HG03025 (cell line): Measurements from ENCODE around the gene ARHGAP12.

Experiments
- ATAC-seq: cut with Tn5 transposase; IDR thresholded peaks from one replicate; pipeline ENCODE4 v1.9.1; 2021; ENCODE audit warnings: mild to moderate bottlenecking, moderate library complexity; ENCODE audit not compliant: unreplicated experiment, low FRiP score

Gene ARHGAP12

DNA sequence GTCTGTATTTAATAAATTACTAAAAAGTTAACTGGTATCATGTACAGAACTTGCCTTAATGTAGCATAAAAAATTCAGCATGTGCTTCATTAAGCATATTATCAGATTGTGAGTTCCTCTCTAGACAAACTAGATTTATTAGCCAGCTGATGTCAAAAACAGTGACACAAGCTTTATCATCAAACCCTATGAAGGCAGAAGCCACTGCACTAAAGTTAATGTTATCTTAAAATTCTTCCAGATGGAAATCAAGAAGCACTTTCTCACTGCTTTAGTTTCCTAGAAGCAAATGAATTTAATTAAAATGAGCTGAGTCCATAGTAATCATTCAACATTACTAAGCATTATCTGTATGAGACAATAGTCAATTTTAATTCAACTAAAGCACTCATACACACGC, 96.4 kb downstream of the ARHGAP12 start:
- no peak for ATAC-seq

DNA sequence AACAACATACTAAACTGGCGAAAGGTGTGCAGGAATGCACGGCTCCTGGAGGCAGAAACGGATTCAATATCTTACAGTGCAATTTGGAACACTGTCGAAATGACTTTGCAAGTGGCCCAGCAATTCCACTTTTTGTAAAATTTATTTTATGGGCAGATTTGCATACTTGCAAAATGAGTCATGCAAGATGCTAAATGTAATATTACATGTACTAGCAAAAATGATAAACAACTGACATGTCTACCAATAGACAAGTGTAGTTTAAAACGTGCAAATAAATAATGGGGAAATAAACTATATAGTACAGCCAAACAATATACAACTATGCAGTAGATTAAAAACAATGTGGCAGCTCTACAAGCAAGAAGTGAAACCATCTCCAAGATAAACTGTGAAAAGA, 97.7 kb downstream of the ARHGAP12 start:
- ATAC-seq = no peak

DNA sequence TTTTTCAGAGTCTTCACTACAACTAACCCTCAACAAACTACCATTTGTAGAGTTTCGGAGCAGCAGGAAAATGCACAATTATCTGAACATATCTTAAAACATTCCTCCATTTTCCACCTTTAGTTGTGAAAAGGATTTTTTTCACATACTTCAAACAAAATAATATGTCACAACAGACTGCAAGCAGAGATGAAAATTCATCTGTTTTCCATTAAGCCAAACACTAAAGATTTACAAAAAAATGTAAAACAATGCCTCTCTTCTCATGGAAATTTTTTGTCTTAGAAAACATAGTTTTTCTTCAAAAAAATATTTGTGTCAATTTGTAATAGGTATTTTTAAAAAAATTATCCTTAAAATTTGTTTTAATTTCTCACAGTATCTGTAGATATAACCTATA, 98.9 kb downstream of the ARHGAP12 start:
- ATAC-seq = no peak

DNA sequence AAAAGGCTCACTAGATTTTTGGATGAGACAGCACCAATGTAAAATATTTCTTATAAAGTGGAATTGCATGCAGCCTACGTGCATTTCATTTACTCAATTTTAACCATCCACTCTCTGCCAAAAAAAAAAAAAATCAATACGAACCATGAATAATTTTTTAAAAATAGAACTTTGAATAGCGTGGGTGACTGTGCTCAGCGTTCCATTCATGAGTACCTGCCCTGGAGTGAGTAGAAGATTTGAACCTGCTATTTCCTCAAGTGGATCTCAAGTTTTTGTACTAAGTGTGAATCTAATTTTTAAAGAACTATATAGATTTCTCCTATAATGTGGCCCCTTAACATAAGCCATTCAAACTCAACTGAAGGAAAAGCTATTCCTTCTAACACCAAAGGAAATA, 105.3 kb downstream of the ARHGAP12 start:
- no peak for ATAC-seq

DNA sequence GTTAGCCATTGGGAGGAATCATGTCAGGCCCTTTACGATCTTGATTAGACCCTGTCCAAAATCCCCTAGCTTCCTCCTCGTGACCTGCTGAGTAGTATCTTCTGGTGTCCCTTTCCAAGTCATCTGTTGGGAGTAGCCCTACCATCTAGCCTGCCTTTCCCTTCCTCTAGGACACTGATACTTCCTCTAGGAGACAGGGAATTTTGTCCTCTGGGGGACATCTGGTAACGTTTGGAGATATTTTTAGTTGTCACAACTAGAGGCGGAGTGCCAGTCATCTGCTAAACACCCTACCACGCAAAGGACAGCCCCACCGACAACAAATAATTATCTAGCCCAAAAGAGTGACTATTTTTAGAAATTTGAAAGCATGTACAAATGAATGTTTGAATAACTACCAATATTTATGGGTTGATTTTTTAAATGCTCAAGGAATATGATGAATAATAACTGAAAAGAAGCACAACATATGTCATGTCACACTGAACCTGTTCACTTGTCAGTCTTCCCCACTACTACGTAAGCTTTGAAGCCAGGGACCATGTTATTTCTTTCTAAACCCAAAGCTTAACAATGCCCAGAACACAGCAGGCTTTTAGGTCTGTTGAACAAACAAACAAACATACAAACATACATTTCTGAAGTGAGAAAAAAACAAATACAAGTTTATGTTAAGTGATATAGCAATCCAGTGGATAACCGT, 105.9 kb downstream of the ARHGAP12 start:
- no peak for ATAC-seq

DNA sequence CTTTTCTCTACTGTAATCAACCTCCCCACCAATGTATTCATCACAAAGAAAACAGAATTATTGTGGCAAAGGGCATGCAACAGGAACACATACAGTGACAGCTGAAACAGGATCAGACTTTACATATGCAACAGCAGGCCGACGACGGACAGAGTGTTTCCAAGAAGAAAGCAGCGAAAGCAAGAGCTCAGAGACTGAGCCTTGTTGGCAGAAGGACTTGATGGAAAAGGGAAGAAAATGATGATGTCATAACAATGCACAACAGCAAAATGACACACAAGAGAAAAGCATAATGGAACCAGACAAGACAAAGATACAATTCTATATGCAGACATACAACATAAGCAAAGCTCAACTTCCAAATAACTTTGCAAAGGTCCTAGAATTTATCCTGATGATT, 106.5 kb downstream of the ARHGAP12 start:
- no peak for ATAC-seq

DNA sequence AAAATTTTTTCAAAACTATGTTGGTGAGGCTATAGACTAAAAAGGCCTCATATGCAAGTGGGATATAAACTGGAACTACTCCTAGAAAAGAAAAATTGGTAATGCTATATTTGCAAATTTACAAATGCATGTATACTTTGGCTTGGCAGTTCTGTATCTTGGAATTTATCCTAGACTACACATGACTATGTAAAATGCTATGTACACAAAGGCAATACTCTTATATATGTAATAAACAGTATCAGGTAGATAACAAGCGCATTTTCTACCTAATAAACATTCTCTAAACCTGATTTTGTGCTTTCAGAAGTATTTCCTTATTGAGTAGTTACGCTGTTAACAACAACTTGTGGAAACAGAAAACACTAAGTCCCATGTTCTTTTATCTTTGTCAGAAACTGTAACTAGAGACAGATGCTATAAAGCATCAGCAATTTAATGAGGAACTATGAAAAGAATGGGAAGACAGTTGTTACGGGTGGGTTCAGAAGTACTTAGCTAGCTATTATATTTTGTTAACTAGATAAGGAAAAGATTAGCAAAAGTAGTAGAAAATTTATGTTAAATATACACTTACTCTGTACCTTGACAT, 107.8 kb downstream of the ARHGAP12 start:
- ATAC-seq = no peak

DNA sequence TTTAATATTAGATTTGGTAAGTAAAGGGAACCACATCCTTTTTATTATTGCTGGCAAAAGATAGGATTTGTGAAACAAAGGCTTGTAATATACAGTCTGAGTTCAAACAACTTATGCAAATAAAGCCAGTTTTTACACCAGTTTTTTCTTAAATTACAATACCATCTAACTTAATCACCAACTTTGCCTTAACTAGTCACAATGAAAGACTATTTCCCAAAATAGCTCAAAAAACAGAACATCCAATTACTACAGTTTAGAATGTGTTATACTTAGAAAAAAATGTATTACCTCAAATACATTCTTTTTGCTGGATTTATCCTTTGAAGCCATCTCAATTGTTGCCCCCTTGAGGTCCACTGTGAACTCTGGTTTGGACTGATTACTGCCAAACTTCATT, 108.5 kb downstream of the ARHGAP12 start:
- ATAC-seq = no peak

DNA sequence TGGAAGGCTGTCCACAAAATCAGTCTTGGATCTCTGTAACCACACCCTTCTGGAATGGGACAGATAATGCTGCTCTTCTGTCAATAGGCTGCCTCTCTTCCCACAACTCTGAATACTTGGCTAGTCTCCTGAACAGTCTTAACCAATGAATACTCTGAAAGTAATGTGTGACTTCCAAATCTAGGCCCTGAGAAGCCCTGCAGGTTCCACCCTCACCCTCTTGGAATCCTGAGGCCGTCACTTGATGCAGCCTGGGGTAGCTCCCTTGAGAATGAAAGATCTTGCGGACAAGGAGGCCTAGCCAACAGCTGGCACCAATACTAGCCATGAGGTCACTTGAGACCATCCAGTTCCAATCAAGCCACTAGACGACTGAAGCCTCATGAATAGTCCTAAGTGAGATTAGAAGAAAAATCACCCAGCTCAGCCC, 109.2 kb downstream of the ARHGAP12 start:
- no peak for ATAC-seq

DNA sequence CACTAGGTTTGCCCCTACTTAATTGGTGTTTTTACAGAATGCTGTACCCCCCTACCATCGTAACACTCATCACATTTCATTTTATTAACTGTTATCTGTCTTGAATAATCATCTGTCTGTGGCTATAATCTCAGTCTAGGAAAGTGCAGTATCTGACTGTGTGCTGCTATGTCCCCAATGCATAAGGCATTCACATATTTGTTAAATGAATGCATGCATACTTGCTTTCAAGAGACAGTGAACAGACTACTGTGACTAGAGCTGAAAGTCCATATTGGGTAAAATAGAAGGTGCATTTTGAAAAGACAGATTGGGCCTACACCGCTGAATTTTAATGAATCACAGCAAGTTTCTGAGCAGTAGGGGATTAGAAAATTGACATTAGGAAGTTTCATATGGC, 112.3 kb downstream of the ARHGAP12 start:
- ATAC-seq = no peak

DNA sequence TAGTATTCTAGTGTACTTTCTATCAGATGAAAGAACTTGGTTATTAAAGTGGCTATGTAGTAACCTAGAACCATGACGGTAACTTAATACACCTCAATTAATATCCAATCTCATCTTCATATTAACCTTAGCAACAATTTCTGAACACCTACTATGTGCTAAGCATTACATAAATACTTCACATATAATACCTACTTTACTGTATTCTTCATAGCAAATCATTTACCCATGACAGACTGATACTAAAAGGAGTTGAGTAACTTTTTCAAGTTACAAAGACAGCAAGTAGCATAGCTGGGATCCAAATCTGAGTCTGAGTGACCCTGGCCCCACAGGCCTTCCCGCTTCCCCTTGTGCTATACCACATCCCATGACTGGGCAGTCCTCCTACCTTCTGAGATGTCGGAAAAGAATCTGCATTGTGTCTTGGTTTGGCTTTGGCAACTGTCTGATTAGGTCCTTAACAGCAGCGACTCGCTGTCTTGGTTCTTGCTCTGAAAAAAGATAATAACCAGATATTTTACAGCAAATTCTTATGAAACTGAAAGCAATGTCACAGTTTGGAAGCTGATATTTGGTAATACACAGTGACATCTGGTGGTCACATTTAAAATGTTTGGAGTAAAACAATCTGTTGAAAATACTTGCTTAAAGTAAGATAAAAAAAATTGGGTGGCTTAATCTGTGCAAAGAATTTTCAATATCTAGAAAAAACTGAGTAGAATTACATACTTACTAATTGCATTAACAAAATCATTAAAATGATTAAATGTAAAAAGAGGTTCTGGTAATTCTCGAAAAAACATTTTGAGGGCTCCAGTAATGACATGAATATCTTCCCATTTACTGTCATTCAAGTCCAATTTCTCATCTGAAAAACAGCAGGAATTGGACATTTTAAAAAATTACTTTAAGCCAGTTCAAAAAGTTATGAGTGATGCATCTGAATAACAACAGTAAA, 120.1 kb downstream of the ARHGAP12 start:
- ATAC-seq = no peak

DNA sequence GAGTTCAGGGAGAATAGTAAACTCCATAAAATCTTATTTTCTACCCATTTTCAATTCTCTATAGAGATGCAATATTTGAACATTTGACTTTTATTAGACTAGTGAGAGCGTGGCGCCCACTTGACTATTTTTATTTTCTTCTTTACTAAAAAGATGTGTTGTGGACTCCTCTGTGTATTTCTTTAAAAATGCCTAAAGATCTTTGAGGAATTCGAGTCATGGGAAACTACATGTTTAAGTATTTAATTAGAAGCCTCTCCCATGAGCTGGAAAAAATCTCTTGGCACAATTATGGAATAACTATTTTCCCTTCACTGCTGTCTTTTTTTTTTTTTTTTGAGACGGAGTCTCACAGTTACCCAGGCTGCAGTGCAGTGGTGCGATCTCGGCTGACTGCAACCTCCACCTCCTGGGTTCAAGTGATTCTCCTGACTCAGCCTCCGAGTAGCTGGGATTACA, 124.2 kb downstream of the ARHGAP12 start:
- ATAC-seq = no peak

DNA sequence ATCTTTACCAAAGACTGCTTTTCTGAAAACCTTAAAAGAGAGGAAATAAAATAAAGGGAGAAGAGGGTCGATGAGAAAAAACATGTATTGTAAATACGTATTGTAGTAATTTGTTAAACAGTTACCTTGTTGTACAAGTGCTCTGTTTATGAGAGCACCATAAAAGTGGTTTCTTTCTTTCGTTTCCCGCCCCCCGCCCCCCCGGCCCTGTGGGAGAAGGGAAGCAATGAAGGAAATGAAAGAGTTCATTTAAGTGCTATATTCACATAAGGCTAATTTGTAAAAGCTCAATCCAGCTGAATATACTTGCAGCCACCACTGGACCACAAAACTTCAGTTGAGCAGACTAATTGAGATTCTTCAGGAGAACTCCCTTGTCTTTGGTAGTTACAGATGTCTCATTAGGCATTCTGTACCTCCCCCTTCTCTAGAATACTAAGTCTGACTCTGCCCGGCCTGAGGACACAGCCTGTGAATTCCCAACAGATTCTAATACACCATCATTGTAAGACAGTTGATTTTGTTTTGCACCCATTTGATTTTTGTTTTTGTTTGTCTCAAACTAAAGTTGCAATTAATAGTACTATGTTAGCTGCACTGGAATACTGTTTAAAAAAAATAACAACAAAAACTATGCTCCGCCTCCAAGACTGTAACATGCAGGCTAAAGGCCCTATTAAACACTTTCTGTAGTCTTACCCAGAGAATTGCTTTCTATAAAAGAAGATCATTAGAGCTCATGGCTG, 124.9 kb downstream of the ARHGAP12 start:
- no peak for ATAC-seq

DNA sequence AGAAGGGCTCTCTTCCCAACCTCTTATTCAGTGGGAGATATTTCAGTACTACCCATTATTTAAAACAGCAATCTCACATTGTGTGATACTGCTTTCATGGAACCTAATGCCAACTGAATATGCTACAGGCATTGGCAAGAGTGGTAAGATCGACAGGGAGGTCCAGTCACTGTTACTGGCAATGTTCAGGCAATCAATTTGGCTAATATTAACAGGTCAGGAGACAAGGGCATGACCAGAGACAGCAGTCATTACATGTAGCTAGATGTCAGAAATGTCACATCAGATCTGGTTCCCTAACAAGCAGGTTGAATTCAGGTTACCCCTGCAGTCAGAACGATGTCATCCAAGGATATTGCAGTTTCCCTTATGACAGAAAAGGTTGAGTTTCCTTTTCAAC, 129.4 kb downstream of the ARHGAP12 start:
- no peak for ATAC-seq

DNA sequence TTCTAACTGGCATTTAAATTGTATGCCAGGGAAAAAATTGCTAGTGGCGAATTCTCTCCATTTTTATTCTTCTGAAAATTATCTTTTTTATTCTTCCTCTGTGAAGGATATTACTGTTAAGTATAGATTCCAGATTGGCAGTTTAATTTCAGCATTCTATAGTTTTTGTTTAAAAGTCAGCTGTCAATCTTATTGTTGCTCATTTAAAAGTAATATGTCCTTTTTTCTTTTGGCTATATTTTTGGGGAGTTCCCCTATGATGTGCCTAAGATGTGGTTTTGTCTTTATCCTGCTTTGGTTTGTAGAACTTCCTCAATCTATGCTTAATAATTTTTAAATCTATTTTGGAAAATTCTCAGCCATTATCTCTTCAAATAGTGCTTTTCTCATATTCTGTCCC, 135.9 kb downstream of the ARHGAP12 start:
- ATAC-seq = no peak

DNA sequence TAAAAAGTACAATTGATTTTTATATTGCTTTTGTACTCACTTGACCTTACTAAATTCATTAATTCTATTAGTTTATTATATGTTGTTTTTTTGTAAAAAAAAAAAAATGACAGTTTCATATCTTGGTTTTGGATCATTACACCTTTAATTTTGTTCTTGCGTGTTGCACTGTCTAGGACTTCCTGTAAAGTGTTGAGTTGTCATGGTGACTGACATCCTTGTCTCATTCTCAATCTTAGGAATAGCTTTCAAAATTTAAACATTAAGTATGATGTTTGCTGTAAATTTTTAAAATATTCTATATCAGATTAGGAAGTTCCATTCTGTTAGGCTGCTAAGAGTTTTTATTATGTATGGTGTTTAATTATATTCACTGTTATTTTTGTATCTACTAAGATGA, 139.1 kb downstream of the ARHGAP12 start:
- ATAC-seq = no peak

DNA sequence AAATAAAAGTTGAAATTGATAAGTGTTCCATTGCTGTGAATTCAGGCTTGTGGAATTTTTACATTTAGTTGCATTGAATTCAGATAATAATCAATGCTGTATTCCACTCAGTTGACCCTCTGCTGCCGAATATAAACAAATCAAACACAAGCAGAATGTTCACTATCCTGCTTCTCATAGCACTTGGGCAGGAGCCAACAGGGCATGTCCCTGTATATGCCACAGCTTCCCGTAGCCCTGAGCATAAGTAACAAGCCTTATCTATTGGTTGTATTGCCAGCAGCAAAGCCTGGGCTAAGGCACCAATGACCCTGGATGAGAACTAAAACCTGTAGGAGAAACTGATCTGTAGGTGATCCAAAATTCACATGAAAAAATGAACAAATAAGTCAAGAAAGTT, 145.9 kb downstream of the ARHGAP12 start:
- no peak for ATAC-seq

DNA sequence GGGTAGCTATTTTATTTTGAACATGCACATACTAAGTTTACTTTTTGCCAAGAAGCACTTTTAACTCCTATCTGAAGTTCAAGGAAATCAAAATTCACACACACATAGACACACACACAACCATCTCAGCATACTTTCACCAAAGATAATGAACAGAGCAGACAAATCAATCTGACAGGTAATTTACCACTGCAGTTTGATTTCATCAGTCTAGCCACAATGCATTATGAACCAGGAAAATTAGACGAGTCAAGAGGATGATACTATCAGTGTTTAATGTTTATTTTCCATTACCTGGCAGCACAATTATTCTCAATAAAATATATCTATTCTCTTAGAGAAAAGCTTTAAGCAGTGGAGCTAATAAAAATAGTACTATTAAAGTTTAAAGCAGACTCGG, 147.9 kb downstream of the ARHGAP12 start:
- no peak for ATAC-seq

DNA sequence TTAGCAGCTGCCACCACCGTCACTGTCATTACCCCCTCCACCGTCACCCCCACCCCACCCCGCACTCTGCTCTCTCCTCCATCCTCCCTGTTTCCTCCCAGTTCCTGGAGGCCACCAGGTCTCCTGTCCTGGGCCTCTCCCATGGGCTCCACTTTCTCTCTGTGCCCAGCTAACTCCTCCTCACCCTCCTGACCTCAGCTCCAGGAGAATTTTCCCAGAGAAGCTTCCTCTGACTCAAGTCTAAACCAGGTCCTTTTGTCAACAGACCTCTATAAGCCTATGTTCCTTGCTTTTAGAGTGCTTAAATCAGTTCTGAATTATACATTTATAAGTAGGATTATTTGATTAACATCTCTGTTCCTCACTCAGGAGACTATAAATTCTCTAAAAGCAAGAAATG, 150.0 kb downstream of the ARHGAP12 start:
- no peak for ATAC-seq

DNA sequence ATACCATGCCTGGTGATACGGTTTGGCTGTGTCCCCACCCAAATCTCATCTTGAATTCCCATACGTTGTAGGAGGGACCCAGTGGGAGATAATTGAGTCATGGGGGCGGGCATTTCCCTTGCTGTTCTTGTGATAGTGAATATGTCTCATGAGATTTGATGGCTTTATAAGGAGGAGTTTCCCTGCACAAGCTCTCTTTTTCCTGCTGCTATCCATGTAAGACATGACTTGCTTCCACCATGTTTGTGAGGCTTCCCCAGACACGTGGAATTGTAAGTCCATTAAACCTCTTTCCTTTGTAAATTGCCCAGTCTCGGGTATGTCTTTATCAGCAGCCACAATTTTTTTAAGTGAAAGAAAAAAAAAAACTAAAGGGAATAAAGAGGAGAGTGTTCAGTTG, 152.5 kb downstream of the ARHGAP12 start:
- ATAC-seq = no peak
